ENCODE results near the gene SNAPC2. TPM values are rescaled to one million over a fixed set of nuclear protein-coding genes. Genes with fewer than 3 reads are reported as not detected.
A peak's percentile ranks its signal among the peaks of the same experiment; 100 is the strongest.

Gene SNAPC2
- total and polyA plus RNA-seq, 2 of the 13 experiments (the other 11 are each of a cell fraction or from before 2014, with no cell fraction given): 10.2 to 12.7 TPM

- no peak for TF ChIP-seq PRDM15 (CRISPR knock-in tag; IDR thresholded peaks at IDR 0.05)
- TF ChIP-seq ZNF451 (CRISPR knock-in tag; IDR thresholded peaks at IDR 0.05): peak; percentile 56; the same call in 1 of the 2 replicates
- peak; percentile 50 for TF ChIP-seq HIVEP1 (CRISPR knock-in tag; IDR thresholded peaks at IDR 0.05)
- TF ChIP-seq ZNF83 (CRISPR knock-in tag; IDR thresholded peaks at IDR 0.05; ENCODE audit: borderline replicate concordance): no peak
- peak; percentile 27; the same call in 1 of the 2 replicates for TF ChIP-seq MAZ (IDR thresholded peaks at IDR 0.05; ENCODE audit: borderline replicate concordance, low read depth, low read length)
- TF ChIP-seq MAZ (CRISPR knock-in tag; IDR thresholded peaks at IDR 0.05; ENCODE audit: low read depth): peak; percentile 72; the same call in 1 of the 2 replicates
- TF ChIP-seq NONO (IDR thresholded peaks at IDR 0.05): no peak
- peak; percentile 20; the same call in 1 of the 2 replicates for TF ChIP-seq NONO (CRISPR knock-in tag; conservative IDR thresholded peaks at IDR 0.05)
- TF ChIP-seq TGIF2 (CRISPR knock-in tag; IDR thresholded peaks at IDR 0.05): no peak
- TF ChIP-seq STAT5B (CRISPR knock-in tag; IDR thresholded peaks at IDR 0.05): no peak
- TF ChIP-seq TFAP4 (IDR thresholded peaks at IDR 0.05; ENCODE audit: borderline replicate concordance, low read depth): peak; percentile 62; the same call in 1 of the 2 replicates
- TF ChIP-seq HOXA9 (CRISPR knock-in tag; IDR thresholded peaks at IDR 0.05; ENCODE audit: borderline replicate concordance): 0 out of 2 replicates have a peak, but pooled peaks have one; percentile 50
- no peak for TF ChIP-seq ZNF407 (CRISPR knock-in tag; IDR thresholded peaks at IDR 0.05; ENCODE audit: not compliant biosample characterization)
Observed at GRCh38 chr19:7916103-7916954, 3.8 kb upstream of the SNAPC2 start (continued).
